GM18873 (cell line): ENCODE results near the gene SUSD3.
"Not testable (repeated sequence)": the region's sequence is repeated elsewhere in the genome, so short reads cannot be mapped to it uniquely, and the experiment has no call there.

ENCODE experiments used
- ATAC-seq: cut with Tn5 transposase; IDR thresholded peaks from one replicate; pipeline ENCODE4 v1.9.1; 2021; ENCODE audit warnings: mild to moderate bottlenecking, moderate library complexity, moderate number of reproducible peaks; ENCODE audit not compliant: unreplicated experiment, low FRiP score

SUSD3 gene

GRCh38 chr9:93107825-93108161, 49.3 kb downstream of the SUSD3 start:
- no peak for ATAC-seq

GRCh38 chr9:93108291-93109041, 50.0 kb downstream of the SUSD3 start:
- ATAC-seq: no peak

- no peak for ATAC-seq
These were observed 51.9 kb downstream of the SUSD3 start for GRCh38 chr9:93110311-93110855.

- ATAC-seq: no peak
These were observed 52.5 kb downstream of the SUSD3 start for GRCh38 chr9:93111001-93111370.

GRCh38 chr9:93111371-93112115, 53.0 kb downstream of the SUSD3 start:
- no peak for ATAC-seq

GRCh38 chr9:93112116-93112863, 53.8 kb downstream of the SUSD3 start:
- ATAC-seq: no peak

- ATAC-seq: no peak
These were observed 54.4 kb downstream of the SUSD3 start for GRCh38 chr9:93112864-93113389.

- ATAC-seq: no peak
These were observed 55.9 kb downstream of the SUSD3 start for GRCh38 chr9:93114169-93114983.

- no peak for ATAC-seq
These were observed 56.5 kb downstream of the SUSD3 start for GRCh38 chr9:93114984-93115335.

GRCh38 chr9:93115486-93116071, 57.1 kb downstream of the SUSD3 start:
- ATAC-seq: no peak

- ATAC-seq: no peak
These were observed 57.8 kb downstream of the SUSD3 start for GRCh38 chr9:93116072-93116961.

- not testable (repeated sequence) for ATAC-seq
These were observed 59.0 kb downstream of the SUSD3 start for GRCh38 chr9:93117521-93117920.

- ATAC-seq: no peak
These were observed 59.7 kb downstream of the SUSD3 start for GRCh38 chr9:93117924-93118862.

- no peak for ATAC-seq
These were observed 60.6 kb downstream of the SUSD3 start for GRCh38 chr9:93118863-93119702.

- no peak for ATAC-seq
These were observed 61.1 kb downstream of the SUSD3 start for GRCh38 chr9:93119703-93119952.

GRCh38 chr9:93119953-93120845, 61.7 kb downstream of the SUSD3 start:
- ATAC-seq: peak; percentile 76
